OCI-LY3 (cell line): ENCODE measurements around the gene NIN.

Experiments used
- H2AFZ ChIP-seq: fragments of 200-600, 300-600 bp; shearing (Covaris generic); 2 replicates; pipeline ENCODE4 v1.6.0; 2014; ENCODE audit warnings: antibody characterized with exemption, low read depth, low read length
- H3K27ac ChIP-seq: fragments of 200-600, 300-600 bp; sonication (generic); 2 replicates; pipeline ENCODE4 v1.5.1; 2014; ENCODE audit warnings: mild to moderate bottlenecking, low read length, moderate library complexity, mixed read lengths
- H3K27me3 ChIP-seq: fragments of 200-600, 300-600 bp; sonication (generic); 2 replicates; pipeline ENCODE4 v1.6.1; 2014; ENCODE audit warnings: low read depth, low read length, mixed read lengths
- H3K36me3 ChIP-seq: fragments of 200-600, 300-600 bp; sonication (generic); replicated peaks from 2 replicates; pipeline ENCODE3; 2014; ENCODE audit warnings: low read depth, low read length, mixed read lengths
- H3K4me1 ChIP-seq: fragments of 300-600, 200-600 bp; sonication (generic); 2 replicates; pipeline ENCODE4 v1.6.1; 2014; ENCODE audit warnings: low read length, mixed read lengths
- H3K4me2 ChIP-seq: fragments of 200-600, 300-600 bp; sonication (generic); 2 replicates; pipeline ENCODE4 v1.6.1; 2014; ENCODE audit warnings: low read length, mixed read lengths
- H3K4me3 ChIP-seq: fragments of 300-600, 200-600 bp; sonication (generic); 2 replicates; pipeline ENCODE4 v1.5.1; 2014; ENCODE audit warnings: antibody characterized with exemption, mild to moderate bottlenecking, low read length, moderate library complexity
- H3K79me2 ChIP-seq: fragments of 300-600, 200-600 bp; shearing (Covaris generic); 2 replicates; pipeline ENCODE4 v1.6.1; 2014; ENCODE audit warnings: mild to moderate bottlenecking, low read length, mixed read lengths
- H3K9ac ChIP-seq: fragments of 300-600, 200-600 bp; shearing (Covaris generic); 2 replicates; pipeline ENCODE4 v1.6.0; 2014; ENCODE audit warnings: mild to moderate bottlenecking, low read length, moderate library complexity
- H3K9me3 ChIP-seq: fragments of 200-600, 300-600 bp; shearing (Covaris generic); 2 replicates; pipeline ENCODE4 v1.6.1; 2014; ENCODE audit warnings: low read length, mixed read lengths; ENCODE audit not compliant: insufficient read depth
- H4K20me1 ChIP-seq: fragments of 200-600, 300-600 bp; sonication (generic); 2 replicates; pipeline ENCODE4 v1.6.1; 2016; ENCODE audit warnings: low read length, mixed read lengths; ENCODE audit not compliant: insufficient read depth
- CTCF ChIP-seq: fragments of 200-600, 300-600 bp; sonication (generic); IDR thresholded peaks from 2 replicates; pipeline ENCODE4 v1.5.1; 2014; ENCODE audit warnings: antibody characterized with exemption, low read length, low read depth
- EZH2phosphoT487 ChIP-seq: fragments of 200-600 bp; shearing (Covaris generic); IDR thresholded peaks from 2 replicates; pipeline ENCODE4 v1.6.1; 2018; ENCODE audit warnings: antibody characterized with exemption, mixed run types, low read depth

Gene NIN

GRCh38 chr14:50784683-50785456, 46.1 kb downstream of the NIN start:
- Histone ChIP-seq H3K4me1 (peaks cover 57% of the 10 kb centered on the region), H3K4me3 (no peak overlapping the region), H3K27me3 (no peaks in the 10 kb centered on the region), H3K9ac (peak overlapping the region; percentile 81; the same call in 1 of the 2 replicates), H3K9me3 (no peaks in the 10 kb centered on the region), H3K36me3 (peaks cover 44% of the 10 kb centered on the region), H2AFZ (no peak overlapping the region), H3K4me2 (peak overlapping the region; percentile 92), H4K20me1 (no peaks in the 10 kb centered on the region), H3K79me2 (peaks cover 38% of the 10 kb centered on the region), H3K27ac (peak overlapping the region; percentile 98)
- TF ChIP-seq EZH2phosphoT487 (no peak), CTCF (no peak)

GRCh38 chr14:50783563-50783962, 47.4 kb downstream of the NIN start:
- no peaks in the 10 kb centered on the region for H4K20me1 ChIP-seq
- no peak overlapping the region for H2AFZ ChIP-seq
- no peak overlapping the region for H3K4me3 ChIP-seq
- H3K9me3 ChIP-seq, result no peaks in the 10 kb centered on the region
- H3K9ac ChIP-seq, result no peak overlapping the region
- no peak overlapping the region for H3K4me2 ChIP-seq
- H3K27ac ChIP-seq, result no peak overlapping the region
- peaks cover 26% of the 10 kb centered on the region for H3K79me2 ChIP-seq
- peaks cover 44% of the 10 kb centered on the region for H3K4me1 ChIP-seq
- H3K27me3 ChIP-seq, result no peaks in the 10 kb centered on the region
- TF ChIP-seq CTCF (no peak), EZH2phosphoT487 (no peak)
- H3K36me3 ChIP-seq, result peaks cover 35% of the 10 kb centered on the region

GRCh38 chr14:50780393-50780792, 50.6 kb downstream of the NIN start:
- Histone ChIP-seq H3K9me3 (no peaks in the 10 kb centered on the region), H3K36me3 (peaks cover 37% of the 10 kb centered on the region), H3K4me1 (peaks cover 19% of the 10 kb centered on the region), H4K20me1 (no peaks in the 10 kb centered on the region), H3K4me2 (no peak overlapping the region), H3K27ac (no peak overlapping the region), H2AFZ (no peak overlapping the region), H3K79me2 (peaks cover 8% of the 10 kb centered on the region; the same call in 1 of the 2 replicates), H3K9ac (no peak overlapping the region), H3K27me3 (no peaks in the 10 kb centered on the region), H3K4me3 (no peak overlapping the region)
- no peak for TF ChIP-seq EZH2phosphoT487
- TF ChIP-seq CTCF, result no peak

GRCh38 chr14:50778721-50779483, 52.1 kb downstream of the NIN start:
- Histone ChIP-seq H3K9ac (no peak overlapping the region), H3K4me1 (peaks cover 12% of the 10 kb centered on the region), H3K79me2 (no peaks in the 10 kb centered on the region; the same call in 1 of the 2 replicates), H2AFZ (no peak overlapping the region), H3K4me3 (no peak overlapping the region), H3K27me3 (no peaks in the 10 kb centered on the region), H3K9me3 (no peaks in the 10 kb centered on the region), H3K4me2 (no peak overlapping the region), H4K20me1 (no peaks in the 10 kb centered on the region), H3K27ac (peak overlapping the region; percentile 22), H3K36me3 (peaks cover 36% of the 10 kb centered on the region)
- TF ChIP-seq EZH2phosphoT487 (no peak), CTCF (no peak)
